Ovary (tissue), 3 donors: ENCODE measurements around the gene TNKS1BP1.

Experiments used
- EP300 ChIP-seq: sonication (generic); formaldehyde crosslinking; IDR thresholded peaks from one replicate; pipeline ENCODE4 v1.6.1; 2017; ENCODE audit warnings: antibody characterized with exemption
- POLR2A ChIP-seq: fragments of 450-650 bp; IDR thresholded peaks from one replicate; pipeline ENCODE4 v1.6.1; 2017; ENCODE audit warnings: antibody characterized with exemption, mild to moderate bottlenecking, moderate library complexity
- TF ChIP-seq, protein P1 (sequence below), 3 donors: fragments of 450-650 bp in 2 of 3; fragments of 200-600 bp in 1 of 3; IDR thresholded peaks; one replicate each; pipeline versions ENCODE4 v1.5.1 to v1.8.0; 2016 to 2022; ENCODE audit warnings: antibody characterized with exemption in 3 of 3, mild to moderate bottlenecking in 1 of 3
- donor health status: DM: no; HTN: no; CAD: no.

DNA sequence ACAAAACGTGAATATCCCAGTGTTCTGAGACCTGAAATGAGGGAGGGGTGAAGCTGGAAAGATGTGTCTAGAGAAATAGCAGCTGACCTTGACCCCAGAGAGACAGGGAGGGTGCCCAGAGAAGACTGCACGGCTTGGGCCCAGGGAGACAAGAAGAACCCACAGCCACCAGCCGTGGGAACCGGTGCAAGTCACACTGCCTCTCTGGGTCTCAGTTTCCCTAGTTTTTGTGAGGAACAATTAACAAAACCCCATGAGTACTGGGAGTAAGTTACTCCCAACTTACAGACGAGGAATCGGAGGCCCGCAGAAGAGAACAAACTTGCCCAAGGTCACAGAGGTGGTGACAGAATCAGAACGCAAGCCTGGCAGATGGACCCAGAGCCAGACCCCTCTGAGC lies 19.2 kb downstream of the TNKS1BP1 start:
- TF ChIP-seq, protein P1, sequence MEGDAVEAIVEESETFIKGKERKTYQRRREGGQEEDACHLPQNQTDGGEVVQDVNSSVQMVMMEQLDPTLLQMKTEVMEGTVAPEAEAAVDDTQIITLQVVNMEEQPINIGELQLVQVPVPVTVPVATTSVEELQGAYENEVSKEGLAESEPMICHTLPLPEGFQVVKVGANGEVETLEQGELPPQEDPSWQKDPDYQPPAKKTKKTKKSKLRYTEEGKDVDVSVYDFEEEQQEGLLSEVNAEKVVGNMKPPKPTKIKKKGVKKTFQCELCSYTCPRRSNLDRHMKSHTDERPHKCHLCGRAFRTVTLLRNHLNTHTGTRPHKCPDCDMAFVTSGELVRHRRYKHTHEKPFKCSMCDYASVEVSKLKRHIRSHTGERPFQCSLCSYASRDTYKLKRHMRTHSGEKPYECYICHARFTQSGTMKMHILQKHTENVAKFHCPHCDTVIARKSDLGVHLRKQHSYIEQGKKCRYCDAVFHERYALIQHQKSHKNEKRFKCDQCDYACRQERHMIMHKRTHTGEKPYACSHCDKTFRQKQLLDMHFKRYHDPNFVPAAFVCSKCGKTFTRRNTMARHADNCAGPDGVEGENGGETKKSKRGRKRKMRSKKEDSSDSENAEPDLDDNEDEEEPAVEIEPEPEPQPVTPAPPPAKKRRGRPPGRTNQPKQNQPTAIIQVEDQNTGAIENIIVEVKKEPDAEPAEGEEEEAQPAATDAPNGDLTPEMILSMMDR (IDR thresholded peaks at IDR 0.05) = no peak
- TF ChIP-seq POLR2A (no peak), EP300 (no peak)
